ENCODE results near the gene CRK.

Gene CRK

GRCh38 chr17:1487939-1488825 is 32.1 kb upstream of the CRK start:
- DNase-seq (ENCODE audit: low read depth) = peak; percentile 50
- peak overlapping the region; percentile 39 for H3K4me3 ChIP-seq (ENCODE audit: low read depth, low read length)

DNA sequence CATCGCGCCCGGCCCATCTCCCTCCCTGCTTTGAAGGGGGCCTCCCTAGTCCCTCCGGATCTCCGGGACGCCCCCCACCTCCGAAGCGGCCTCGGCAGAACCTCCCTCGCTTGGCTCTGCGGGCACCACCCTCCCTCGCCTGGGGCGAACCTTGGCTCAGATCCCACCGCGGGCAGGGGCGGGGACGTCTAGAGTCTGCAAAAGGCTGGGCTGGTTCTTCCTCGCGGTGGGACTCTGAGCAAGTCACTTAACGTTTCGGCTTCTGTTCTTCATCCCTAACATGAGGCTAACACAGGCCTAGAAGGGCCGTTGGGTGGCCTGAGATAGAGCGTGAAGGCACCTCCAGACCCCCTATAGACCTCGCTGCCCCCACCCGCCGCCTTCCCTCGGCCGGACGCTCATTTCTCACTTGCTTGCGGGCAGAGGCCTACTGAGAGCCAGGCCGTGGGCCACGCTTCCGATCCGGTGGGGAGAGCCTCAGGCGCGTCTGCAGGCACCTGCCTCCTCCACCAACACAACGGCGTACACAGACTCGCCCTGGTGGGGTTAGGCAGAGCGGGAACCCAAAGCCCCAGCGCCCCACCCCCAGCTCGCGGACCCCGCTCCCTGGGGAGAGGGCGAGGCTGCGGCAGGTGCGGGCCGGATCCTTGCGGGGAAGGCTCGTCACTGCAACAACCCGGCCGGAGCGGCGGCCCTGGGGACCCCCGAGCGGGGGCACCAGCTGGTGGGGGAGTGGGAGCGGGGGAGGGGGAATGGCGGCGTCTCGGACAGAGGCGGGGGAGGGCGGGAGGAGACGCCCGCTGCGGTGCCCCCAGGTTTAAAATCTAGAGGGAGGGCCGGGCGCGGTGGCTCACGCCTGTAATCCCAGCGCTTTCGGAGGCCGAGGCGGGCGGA is 31.0 kb upstream of the CRK start:
- H3K4me3 ChIP-seq (ENCODE audit: low read depth, low read length) = peak overlapping the region; percentile 11

GRCh38 chr17:1485423-1486376 is 29.7 kb upstream of the CRK start:
- H3K4me3 ChIP-seq (ENCODE audit: low read depth, low read length) = peak overlapping the region; percentile 67

More for the DNA sequence above, 31.0 kb upstream of the CRK start:
- no peak for DNase-seq (ENCODE audit: low read depth)

GRCh38 chr17:1484676-1485422 is 28.8 kb upstream of the CRK start:
- DNase-seq (ENCODE audit: low read depth) = no peak
- peak overlapping the region; percentile 67 for H3K4me3 ChIP-seq (ENCODE audit: low read depth, low read length)

More at GRCh38 chr17:1485423-1486376, 29.7 kb upstream of the CRK start:
- no peak for DNase-seq (ENCODE audit: low read depth)

DNA sequence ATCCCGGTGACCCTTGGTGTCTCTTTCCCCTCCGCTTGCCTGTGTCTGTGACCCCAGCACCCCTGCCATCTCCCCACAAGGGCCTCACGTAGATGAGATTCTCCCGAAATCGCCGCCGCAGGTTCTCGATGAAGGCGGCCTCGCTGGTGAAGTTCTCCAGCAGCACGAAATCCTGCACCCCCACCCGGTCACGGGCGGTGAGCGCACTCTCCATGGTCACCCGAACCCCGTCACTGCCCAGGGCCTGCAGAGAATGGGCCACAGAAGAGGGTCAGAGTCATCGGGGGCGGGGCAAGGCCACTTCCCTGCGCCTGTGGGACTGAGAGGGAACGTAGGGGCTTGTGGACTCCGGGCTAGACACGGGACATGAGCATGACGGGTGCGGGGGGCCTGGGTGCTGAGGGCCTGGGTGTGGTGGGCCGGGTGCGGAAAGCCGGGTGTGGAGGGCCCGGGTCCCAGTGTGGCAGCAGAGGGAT is 28.1 kb upstream of the CRK start:
- no peak overlapping the region for H3K4me3 ChIP-seq (ENCODE audit: low read depth, low read length)
- DNase-seq (ENCODE audit: low read depth) = no peak

DNA sequence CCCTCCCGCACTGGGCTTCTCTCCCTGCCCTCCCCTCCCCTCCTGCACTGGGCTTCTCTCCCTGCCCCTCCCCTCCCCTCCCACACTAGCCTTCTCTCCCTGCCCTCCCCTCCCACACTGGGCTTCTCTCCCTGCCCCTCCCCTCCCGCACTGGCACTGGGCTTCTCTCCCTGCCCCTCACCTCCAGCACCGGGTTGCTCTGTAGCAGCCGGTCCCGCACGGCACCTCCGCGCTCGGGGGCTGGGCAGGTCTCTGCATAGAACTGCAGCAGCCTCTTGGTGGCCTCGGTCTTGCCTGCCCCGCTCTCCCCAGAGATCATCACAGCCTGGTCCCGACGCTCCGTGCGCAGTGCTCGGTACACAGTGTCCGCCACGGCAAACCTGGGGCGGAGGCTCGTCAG is 26.6 kb upstream of the CRK start:
- no peak for DNase-seq (ENCODE audit: low read depth)
- H3K4me3 ChIP-seq (ENCODE audit: low read depth, low read length) = no peak overlapping the region

GRCh38 chr17:1481736-1482135 is 25.7 kb upstream of the CRK start:
- no peak for DNase-seq (ENCODE audit: low read depth)
- H3K4me3 ChIP-seq (ENCODE audit: low read depth, low read length) = no peak overlapping the region

GRCh38 chr17:1480747-1481465 is 24.9 kb upstream of the CRK start:
- H3K4me3 ChIP-seq (ENCODE audit: low read depth, low read length) = no peak overlapping the region
- no peak for DNase-seq (ENCODE audit: low read depth)

- no peak overlapping the region for H3K4me3 ChIP-seq (ENCODE audit: low read depth, low read length)
- no peak for DNase-seq (ENCODE audit: low read depth)
These were observed 22.4 kb upstream of the CRK start for GRCh38 chr17:1478418-1478817.

- no peak overlapping the region for H3K4me3 ChIP-seq (ENCODE audit: low read depth, low read length)
- DNase-seq (ENCODE audit: low read depth) = no peak
These were observed 19.4 kb upstream of the CRK start for GRCh38 chr17:1475321-1475854.

DNA sequence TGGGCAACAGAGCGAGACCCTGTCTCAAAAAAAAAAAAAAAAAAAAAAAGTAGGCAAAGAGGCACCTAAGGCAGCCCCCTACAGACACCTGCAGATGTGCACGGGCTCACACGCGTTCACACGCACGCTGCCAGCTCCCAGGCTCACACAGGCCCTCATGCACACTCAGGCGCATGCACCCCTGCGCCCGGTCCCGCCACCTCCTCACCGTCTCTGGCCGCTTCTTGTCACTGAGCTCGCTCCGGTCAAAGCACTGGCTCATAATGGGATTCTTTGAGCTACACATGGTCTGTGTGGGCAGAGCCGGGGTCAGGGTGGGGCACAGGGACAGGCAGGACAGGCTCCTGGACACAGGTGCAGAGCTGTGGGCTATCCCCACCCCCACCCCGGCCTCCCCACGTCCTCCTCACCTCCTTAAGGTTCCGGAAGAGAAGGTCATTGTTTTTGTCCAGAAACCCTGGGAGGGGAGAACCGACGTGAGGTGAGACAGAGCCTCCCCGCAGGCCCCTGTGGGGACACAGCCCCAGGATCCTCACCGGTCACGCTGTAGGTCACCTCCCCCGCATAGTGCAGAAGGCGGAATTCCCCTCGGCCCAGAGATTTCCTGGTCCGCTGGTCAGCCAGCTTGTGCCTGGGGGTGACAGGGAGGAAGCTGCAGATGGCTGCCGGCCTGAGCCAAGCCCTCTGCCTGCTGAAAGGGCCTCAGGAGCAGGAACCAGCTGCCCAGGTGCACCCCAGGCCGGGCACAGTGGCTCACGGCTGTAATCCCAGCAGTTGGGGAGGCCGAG is 18.6 kb upstream of the CRK start:
- no peak for DNase-seq (ENCODE audit: low read depth)
- no peak overlapping the region for H3K4me3 ChIP-seq (ENCODE audit: low read depth, low read length)

DNA sequence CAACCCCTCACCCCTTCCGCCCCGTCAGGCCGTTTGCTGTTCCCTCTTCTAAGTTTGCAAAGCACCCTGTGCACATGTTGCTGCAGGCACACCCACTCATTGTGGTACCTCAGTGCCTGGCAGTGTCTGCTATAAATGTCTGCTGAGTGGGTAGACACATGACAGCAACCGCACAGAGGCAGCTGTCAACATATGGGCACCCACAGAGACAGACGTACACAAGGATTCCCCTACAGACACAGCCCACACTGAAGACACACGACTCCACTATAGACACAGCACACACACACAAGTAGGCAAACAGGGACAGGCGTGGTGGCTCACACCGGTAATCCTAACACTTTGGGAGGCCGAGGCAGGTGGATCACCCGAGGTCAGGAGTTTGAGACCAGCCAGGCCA is 17.8 kb upstream of the CRK start:
- DNase-seq (ENCODE audit: low read depth) = no peak

GRCh38 chr17:1473170-1473569 is 17.1 kb upstream of the CRK start:
- H3K4me3 ChIP-seq (ENCODE audit: low read depth, low read length) = no peak overlapping the region
- DNase-seq (ENCODE audit: low read depth) = no peak

More for the DNA sequence above, 17.8 kb upstream of the CRK start:
- H3K4me3 ChIP-seq (ENCODE audit: low read depth, low read length) = no peak overlapping the region

- no peak overlapping the region for H3K4me3 ChIP-seq (ENCODE audit: low read depth, low read length)
- no peak for DNase-seq (ENCODE audit: low read depth)
These were observed 16.1 kb upstream of the CRK start for GRCh38 chr17:1471911-1472821.

- H3K4me3 ChIP-seq (ENCODE audit: low read depth, low read length) = no peak overlapping the region
- no peak for DNase-seq (ENCODE audit: low read depth)
These were observed 15.5 kb upstream of the CRK start for GRCh38 chr17:1471490-1471889.

Data from skeletal muscle cell (primary cell).